Lower lobe of right lung (tissue), 2 donors: ENCODE measurements around the gene MAMDC4. TPM values are rescaled to one million over a fixed set of nuclear protein-coding genes. Genes with fewer than 3 reads are reported as not detected.

Experiments
- ATAC-seq, 2 donors: fragments of 200-7000 bp; cut with Tn5 transposase; one replicate each; pipeline ENCODE4 v1.9.1; 2020 to 2022; ENCODE audit warnings: mild to moderate bottlenecking in 2 of 2, moderate library complexity in 2 of 2
- DNase-seq: peaks from one replicate; pipeline ENCODE4 v3.0.0-alpha.2; 2020
- H3K27ac ChIP-seq: fragments of 200-600 bp; one replicate; pipeline ENCODE4 v1.8.0; 2022
- H3K27me3 ChIP-seq: fragments of 200-600 bp; one replicate; pipeline ENCODE4 v1.8.0; 2022; ENCODE audit warnings: low read depth
- H3K36me3 ChIP-seq: fragments of 200-600 bp; one replicate; pipeline ENCODE4 v1.8.0; 2022; ENCODE audit warnings: mild to moderate bottlenecking
- H3K4me1 ChIP-seq: fragments of 200-600 bp; one replicate; pipeline ENCODE4 v1.8.0; 2022
- H3K4me3 ChIP-seq: fragments of 200-600 bp; one replicate; pipeline ENCODE4 v1.8.0; 2022; ENCODE audit warnings: mild to moderate bottlenecking
- H3K9me3 ChIP-seq: fragments of 200-600 bp; one replicate; pipeline ENCODE4 v1.8.0; 2022
- intact Hi-C: fragments of 100-400 bp; cut with DNase I; formaldehyde crosslinking; loops from one replicate; pipeline ENCODE4 v1.11.0; 2022
- total RNA-seq: library from RNA; stranded (reverse); fragmentation: NEBNext Ultra II Directional; extraction: Animal tissue kit (Norgen Biotek cat#: 25700); gene quantifications from one replicate; pipeline ENCODE4 v1.2.1, GENCODE V29; 2021
- TF ChIP-seq, protein P1 (sequence below): fragments of 200-600 bp; IDR thresholded peaks from one replicate; pipeline ENCODE4 v1.8.0; 2022; ENCODE audit warnings: antibody characterized with exemption, mild to moderate bottlenecking
- donor health status: DM: no; HTN: yes; CAD: no; lungs with severe emphysema.

Gene MAMDC4
- total RNA-seq, 1 donor from 2014 or later = 13.5 TPM

DNA sequence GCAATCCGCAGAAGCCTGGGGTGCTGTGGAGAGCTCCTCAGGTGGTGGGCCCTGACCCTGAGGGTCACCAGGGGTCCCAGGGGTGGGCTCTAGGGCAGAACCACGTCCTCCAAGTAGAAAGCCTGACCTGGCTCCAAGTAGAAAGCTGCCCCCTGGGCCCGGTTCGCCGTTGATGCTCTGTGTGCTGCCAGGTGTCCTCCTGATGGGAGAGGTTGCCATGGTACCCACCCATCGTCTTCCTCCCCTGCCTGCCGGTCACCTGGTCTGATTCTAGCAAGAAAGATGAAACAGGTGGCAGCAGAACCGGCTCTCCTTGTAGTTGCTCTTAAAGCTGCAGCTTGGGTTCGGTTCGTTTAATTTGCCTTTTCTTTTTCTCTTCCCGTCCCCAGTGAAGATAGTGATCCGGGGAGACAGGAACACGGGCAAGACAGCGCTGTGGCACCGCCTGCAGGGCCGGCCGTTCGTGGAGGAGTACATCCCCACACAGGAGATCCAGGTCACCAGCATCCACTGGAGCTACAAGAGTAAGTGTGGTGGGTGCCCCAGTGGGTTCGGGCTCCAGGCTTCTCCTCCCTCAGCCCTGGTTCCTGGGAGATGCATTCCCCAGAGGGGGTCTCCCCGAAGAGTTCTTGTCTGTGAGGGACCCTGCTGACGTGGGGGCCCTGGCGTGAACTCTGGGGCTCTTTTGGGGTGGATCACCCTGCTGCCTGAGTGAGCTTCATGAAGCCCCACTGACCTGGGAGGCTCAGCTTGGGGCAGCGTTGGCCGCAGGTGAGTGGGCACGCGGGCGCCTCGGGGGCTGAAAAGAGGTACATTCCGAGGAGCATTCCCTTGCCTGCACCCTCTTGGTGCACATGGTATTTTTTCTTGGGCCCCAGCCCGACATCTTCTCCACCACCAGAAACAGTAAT, 28.8 kb upstream of the MAMDC4 start:
- no peak overlapping the region for H3K4me3 ChIP-seq
- ATAC-seq (no peak), DNase-seq (no peak)
- TF ChIP-seq, protein P1, sequence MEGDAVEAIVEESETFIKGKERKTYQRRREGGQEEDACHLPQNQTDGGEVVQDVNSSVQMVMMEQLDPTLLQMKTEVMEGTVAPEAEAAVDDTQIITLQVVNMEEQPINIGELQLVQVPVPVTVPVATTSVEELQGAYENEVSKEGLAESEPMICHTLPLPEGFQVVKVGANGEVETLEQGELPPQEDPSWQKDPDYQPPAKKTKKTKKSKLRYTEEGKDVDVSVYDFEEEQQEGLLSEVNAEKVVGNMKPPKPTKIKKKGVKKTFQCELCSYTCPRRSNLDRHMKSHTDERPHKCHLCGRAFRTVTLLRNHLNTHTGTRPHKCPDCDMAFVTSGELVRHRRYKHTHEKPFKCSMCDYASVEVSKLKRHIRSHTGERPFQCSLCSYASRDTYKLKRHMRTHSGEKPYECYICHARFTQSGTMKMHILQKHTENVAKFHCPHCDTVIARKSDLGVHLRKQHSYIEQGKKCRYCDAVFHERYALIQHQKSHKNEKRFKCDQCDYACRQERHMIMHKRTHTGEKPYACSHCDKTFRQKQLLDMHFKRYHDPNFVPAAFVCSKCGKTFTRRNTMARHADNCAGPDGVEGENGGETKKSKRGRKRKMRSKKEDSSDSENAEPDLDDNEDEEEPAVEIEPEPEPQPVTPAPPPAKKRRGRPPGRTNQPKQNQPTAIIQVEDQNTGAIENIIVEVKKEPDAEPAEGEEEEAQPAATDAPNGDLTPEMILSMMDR = no peak
- H3K27ac ChIP-seq = no peak overlapping the region
- no peaks in the 10 kb centered on the region for H3K4me1 ChIP-seq
- H3K36me3 ChIP-seq = peaks cover 50% of the 10 kb centered on the region
- no peaks in the 10 kb centered on the region for H3K9me3 ChIP-seq
- H3K27me3 ChIP-seq = no peaks in the 10 kb centered on the region
- intact Hi-C loops = no loop called here

DNA sequence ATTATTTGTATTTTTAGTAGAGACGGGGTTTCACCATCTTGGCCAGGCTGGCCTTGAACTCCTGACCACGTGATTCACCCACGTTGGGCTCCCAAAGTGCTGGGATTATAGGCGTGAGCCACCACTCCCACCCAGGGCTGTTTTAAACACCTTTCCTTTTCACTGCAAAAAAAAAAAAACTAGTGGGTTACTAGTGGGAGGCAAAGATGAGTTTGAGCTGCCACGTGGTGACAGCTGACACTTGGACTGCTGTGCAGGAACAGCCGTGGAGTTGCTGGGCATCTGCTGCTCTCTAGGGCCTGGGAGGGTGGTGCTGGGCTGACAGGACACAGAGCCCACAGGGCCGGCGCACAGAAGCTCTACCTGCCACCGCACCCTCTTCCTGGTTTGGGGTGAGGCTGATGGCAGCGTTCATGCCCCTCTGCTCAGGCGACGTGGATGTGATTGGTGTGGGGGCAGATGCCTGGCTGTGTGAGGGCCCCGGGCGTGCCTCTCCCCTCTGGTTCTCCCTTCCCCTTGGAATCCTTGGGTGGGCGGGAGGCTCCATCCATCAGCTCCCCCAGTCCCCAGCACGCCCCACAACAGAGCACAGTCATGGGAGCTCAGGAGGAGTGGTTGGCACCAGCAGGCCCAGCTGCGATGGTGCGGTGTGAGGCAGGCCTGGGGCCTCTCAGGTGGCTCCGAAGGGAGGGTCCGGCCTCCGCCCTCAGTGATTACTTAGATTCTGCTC, 27.5 kb upstream of the MAMDC4 start:
- Histone ChIP-seq H3K27ac (no peak overlapping the region), H3K27me3 (no peaks in the 10 kb centered on the region), H3K4me1 (no peaks in the 10 kb centered on the region), H3K4me3 (no peak overlapping the region), H3K36me3 (peaks cover 63% of the 10 kb centered on the region), H3K9me3 (no peaks in the 10 kb centered on the region)
- intact Hi-C loops = no loop called here
- TF ChIP-seq, protein P1 = no peak
- DNase-seq = no peak
- no peak for ATAC-seq

DNA sequence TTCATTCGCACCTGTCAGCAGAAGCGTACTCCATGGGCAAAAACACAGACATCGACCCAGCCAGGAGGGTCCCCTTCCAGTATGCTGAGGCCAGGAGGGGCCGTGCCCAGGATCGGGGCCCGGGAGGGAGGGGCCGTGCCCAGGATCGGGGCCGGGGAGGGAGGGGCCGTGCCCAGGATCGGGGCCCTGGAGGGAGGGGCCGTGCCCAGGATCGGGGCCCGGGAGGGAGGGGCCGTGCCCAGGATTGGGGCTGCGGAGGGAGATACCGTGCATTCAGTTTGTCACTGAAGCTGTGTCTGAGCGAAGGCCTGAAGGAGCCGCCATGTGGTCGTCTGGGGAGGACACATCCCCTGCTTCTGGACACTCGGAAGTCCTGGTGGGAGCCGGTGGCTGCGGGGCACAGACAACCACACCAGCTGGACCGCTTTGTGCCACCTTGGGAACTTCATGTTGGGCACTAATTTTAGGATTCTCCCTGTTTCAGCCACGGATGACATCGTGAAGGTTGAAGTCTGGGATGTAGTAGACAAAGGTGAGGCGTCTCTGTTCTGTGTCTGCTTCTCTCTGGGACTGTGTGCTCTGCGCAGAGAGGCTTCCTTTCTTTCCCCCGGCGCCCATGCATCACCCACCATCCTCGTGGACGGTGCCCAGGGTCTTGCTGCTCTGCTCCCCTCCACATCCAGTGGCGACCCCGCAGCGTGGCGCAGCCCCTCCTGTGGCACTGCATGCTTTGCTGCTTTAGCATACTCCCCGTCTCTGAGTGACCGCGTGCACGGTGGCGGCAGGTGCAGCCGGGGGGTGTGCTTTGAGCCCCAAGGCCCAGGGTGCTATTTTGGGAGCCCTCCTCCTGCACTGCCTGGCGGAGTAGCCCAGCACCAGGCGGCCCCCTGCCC, 26.6 kb upstream of the MAMDC4 start:
- H3K27me3 ChIP-seq = no peaks in the 10 kb centered on the region
- H3K9me3 ChIP-seq = no peaks in the 10 kb centered on the region
- peaks cover 72% of the 10 kb centered on the region for H3K36me3 ChIP-seq
- TF ChIP-seq, protein P1 = no peak
- no peak overlapping the region for H3K4me3 ChIP-seq
- DNase-seq = no peak
- intact Hi-C loops = no loop called here
- no peak overlapping the region for H3K27ac ChIP-seq
- no peak for ATAC-seq
- no peaks in the 10 kb centered on the region for H3K4me1 ChIP-seq

DNA sequence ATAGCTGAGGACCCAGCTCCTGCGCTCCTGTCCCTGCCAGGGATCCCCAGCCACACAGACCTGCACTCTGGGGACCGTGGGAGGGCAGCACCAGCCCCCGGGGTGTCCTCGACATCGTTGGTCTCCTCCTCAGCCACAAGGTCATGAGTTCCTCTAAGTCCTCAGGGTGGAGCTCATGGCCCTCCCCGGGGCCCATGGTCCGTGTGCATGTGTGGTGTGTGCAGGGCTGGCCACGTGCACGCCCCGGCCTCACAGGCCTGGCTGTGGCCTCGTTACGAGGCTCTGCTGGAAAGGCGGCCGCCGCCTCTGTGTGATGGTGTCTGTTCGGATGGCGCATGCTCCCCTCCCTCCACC, 26.0 kb upstream of the MAMDC4 start:
- Histone ChIP-seq H3K4me1 (no peaks in the 10 kb centered on the region), H3K27ac (no peak overlapping the region), H3K9me3 (no peaks in the 10 kb centered on the region), H3K36me3 (peaks cover 78% of the 10 kb centered on the region), H3K4me3 (no peak overlapping the region), H3K27me3 (no peaks in the 10 kb centered on the region)
- TF ChIP-seq, protein P1 = no peak
- no peak for ATAC-seq
- intact Hi-C loops = no loop called here
- DNase-seq = no peak
